ENCODE data around the gene EPS8.

DNA sequence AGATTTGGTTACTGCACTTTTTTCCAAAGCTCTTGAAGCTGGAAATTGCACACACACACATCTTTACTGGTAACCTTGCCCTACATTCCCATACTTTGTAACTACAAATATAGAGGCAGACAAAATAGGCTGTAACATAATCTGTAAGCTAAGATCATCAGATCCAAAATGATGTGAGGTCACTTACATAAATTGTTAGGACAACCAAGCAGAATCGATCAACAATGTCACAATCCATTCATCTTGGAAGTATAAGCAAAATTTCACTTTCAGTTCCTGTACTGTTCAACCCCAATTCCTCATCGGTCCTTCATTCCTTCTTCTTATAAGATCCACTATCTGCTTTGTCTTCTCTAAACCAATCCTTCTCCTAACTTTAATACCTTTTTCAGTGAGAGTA is 72.6 kb downstream of the EPS8 start:
- TF ChIP-seq GATA3 (IDR thresholded peaks at IDR 0.05; ENCODE audit: low read depth, low read length) (no peak), GATA2 (IDR thresholded peaks at IDR 0.05; ENCODE audit: low read depth, low read length) (no peak)

All from SH-SY5Y (cell line).